ENCODE data around the gene SSR2. TPM values are rescaled to one million over a fixed set of nuclear protein-coding genes. Genes with fewer than 3 reads are reported as not detected.

SSR2 gene
- total and polyA plus RNA-seq, 2 donors from 2014 or later: 175 to 300 TPM

GRCh38 chr1:155962599-155963211 lies 58.0 kb downstream of the SSR2 start:
- Histone ChIP-seq H3K27me3 (ENCODE audit: control insufficient read depth, insufficient read depth, low read length) (no peaks in the 10 kb centered on the region), H3K4me1 (ENCODE audit: control insufficient read depth in 2 of 3, insufficient read depth in 2 of 3, low read depth in 1 of 3, low read length in 3 of 3) (peaks cover 3 to 17% (median 9%) of the 10 kb centered on the region in 3 donors), H3K4me3 (ENCODE audit: low read length in 3 of 3) (no peak overlapping the region), H3K9me3 (ENCODE audit: control insufficient read depth in 2 of 3, insufficient read depth in 1 of 3, low read length in 3 of 3) (no peaks in the 10 kb centered on the region), H3K36me3 (ENCODE audit: control insufficient read depth in 2 of 3, insufficient read depth in 3 of 3, low read length in 3 of 3) (peaks cover 11 to 21% (median 14%) of the 10 kb centered on the region in 3 donors), H3K27ac (ENCODE audit: low read depth in 2 of 2, low read length in 2 of 2) (no peak overlapping the region), H3K9ac (ENCODE audit: low read length in 3 of 3) (peak overlapping the region in 1 of 3 donors; percentile 12)
- TF ChIP-seq, protein P1, sequence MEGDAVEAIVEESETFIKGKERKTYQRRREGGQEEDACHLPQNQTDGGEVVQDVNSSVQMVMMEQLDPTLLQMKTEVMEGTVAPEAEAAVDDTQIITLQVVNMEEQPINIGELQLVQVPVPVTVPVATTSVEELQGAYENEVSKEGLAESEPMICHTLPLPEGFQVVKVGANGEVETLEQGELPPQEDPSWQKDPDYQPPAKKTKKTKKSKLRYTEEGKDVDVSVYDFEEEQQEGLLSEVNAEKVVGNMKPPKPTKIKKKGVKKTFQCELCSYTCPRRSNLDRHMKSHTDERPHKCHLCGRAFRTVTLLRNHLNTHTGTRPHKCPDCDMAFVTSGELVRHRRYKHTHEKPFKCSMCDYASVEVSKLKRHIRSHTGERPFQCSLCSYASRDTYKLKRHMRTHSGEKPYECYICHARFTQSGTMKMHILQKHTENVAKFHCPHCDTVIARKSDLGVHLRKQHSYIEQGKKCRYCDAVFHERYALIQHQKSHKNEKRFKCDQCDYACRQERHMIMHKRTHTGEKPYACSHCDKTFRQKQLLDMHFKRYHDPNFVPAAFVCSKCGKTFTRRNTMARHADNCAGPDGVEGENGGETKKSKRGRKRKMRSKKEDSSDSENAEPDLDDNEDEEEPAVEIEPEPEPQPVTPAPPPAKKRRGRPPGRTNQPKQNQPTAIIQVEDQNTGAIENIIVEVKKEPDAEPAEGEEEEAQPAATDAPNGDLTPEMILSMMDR (IDR thresholded peaks at IDR 0.05; ENCODE audit: borderline replicate concordance, extremely low read depth, insufficient read depth): no peak
- intact Hi-C loops (cut with DNase I): no loop called here
- DNase-seq (peak in 1 of 5 donors; percentile 84), FAIRE-seq (no peak)

GRCh38 chr1:155961937-155962336 lies 58.8 kb downstream of the SSR2 start:
- Histone ChIP-seq H3K27ac (ENCODE audit: low read depth in 2 of 2, low read length in 2 of 2) (peak overlapping the region in 1 of 2 donors; percentile 43), H3K36me3 (ENCODE audit: control insufficient read depth in 2 of 3, insufficient read depth in 3 of 3, low read length in 3 of 3) (peaks cover 11 to 24% (median 19%) of the 10 kb centered on the region in 3 donors)

DNA sequence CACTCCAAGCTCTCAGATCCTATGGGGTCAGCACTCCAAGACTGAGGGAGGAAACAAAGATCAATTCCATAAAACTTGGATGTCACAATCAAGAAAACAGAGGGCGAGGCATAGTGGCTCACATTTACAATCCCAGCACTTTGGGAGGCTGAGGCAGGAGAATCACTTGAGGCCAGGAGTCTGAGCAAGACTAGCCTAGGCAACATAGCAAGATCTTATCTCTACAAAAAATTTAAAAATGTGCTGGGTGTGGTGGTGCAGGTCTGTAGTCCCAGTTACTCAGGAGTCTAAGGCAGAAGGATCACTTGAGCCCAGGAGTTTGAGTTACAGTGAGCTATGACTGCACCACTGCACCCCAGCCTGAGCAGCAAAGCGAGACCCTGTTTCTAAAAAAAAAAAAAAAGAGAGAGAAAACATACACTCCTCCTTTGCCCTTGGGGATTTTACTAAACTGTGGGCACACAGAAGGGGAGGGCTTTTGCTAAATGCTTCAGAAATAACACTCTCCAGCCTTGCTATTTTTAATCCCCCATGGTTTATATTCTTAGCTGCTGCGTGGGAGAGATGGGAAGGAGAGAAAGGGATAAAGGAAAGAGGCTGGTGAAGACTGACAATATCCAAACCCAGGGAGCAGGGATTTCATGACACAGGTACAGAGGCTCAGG lies 60.5 kb downstream of the SSR2 start:
- no peak for FAIRE-seq
- Histone ChIP-seq H3K27me3 (ENCODE audit: control insufficient read depth, insufficient read depth, low read length) (no peaks in the 10 kb centered on the region), H3K27ac (ENCODE audit: low read depth in 2 of 2, low read length in 2 of 2) (no peak overlapping the region), H3K9me3 (ENCODE audit: control insufficient read depth in 2 of 3, insufficient read depth in 1 of 3, low read length in 3 of 3) (no peaks in the 10 kb centered on the region), H3K4me1 (ENCODE audit: control insufficient read depth in 2 of 3, insufficient read depth in 2 of 3, low read depth in 1 of 3, low read length in 3 of 3) (peaks cover 0 to 5% (median 0%) of the 10 kb centered on the region in 3 donors), H3K36me3 (ENCODE audit: control insufficient read depth in 2 of 3, insufficient read depth in 3 of 3, low read length in 3 of 3) (peaks cover 10 to 27% (median 19%) of the 10 kb centered on the region in 3 donors), H3K9ac (ENCODE audit: low read length in 3 of 3) (no peak overlapping the region), H3K4me3 (ENCODE audit: low read length in 3 of 3) (no peak overlapping the region)
- intact Hi-C loops (cut with DNase I): no loop called here
- TF ChIP-seq, protein P1 (IDR thresholded peaks at IDR 0.05; ENCODE audit: borderline replicate concordance, extremely low read depth, insufficient read depth): no peak
- DNase-seq: no peak

More at GRCh38 chr1:155961937-155962336, 58.8 kb downstream of the SSR2 start:
- TF ChIP-seq, protein P1 (IDR thresholded peaks at IDR 0.05; ENCODE audit: borderline replicate concordance, extremely low read depth, insufficient read depth): no peak
- H3K4me1 ChIP-seq (ENCODE audit: control insufficient read depth in 2 of 3, insufficient read depth in 2 of 3, low read depth in 1 of 3, low read length in 3 of 3): peaks cover 0 to 11% (median under 1%) of the 10 kb centered on the region in 3 donors
- no peak overlapping the region for H3K4me3 ChIP-seq (ENCODE audit: low read length in 3 of 3)
- intact Hi-C loops (cut with DNase I): no loop called here
- no peak for FAIRE-seq
- no peak overlapping the region for H3K9ac ChIP-seq (ENCODE audit: low read length in 3 of 3)
- H3K27me3 ChIP-seq (ENCODE audit: control insufficient read depth, insufficient read depth, low read length): no peaks in the 10 kb centered on the region
- no peaks in the 10 kb centered on the region for H3K9me3 ChIP-seq (ENCODE audit: control insufficient read depth in 2 of 3, insufficient read depth in 1 of 3, low read length in 3 of 3)
- peak in 1 of 5 donors; percentile 89 for DNase-seq

Other genes starting within 250 kb of the SSR2 start
- 62.1 TPM for gene GON4L, start 163.7 kb downstream of the SSR2 start, total RNA-seq
- gene GON4L, start 163.7 kb downstream of the SSR2 start, polyA plus RNA-seq (ENCODE audit: insufficient read depth, low read depth, low replicate concordance): 14.2 TPM
- gene SYT11, start 161.4 kb downstream of the SSR2 start, total RNA-seq: 16.8 TPM
- gene SYT11, start 161.4 kb downstream of the SSR2 start, polyA plus RNA-seq (ENCODE audit: insufficient read depth, low read depth, low replicate concordance): 8.4 TPM
- 40.8 TPM for gene RIT1, start 109.6 kb downstream of the SSR2 start, total RNA-seq
- 33.2 TPM for gene RIT1, start 109.6 kb downstream of the SSR2 start, polyA plus RNA-seq (ENCODE audit: insufficient read depth, low read depth, low replicate concordance)
- gene KHDC4, start 86.5 kb downstream of the SSR2 start, total RNA-seq: 57.4 TPM
- 19.8 TPM for gene KHDC4, start 86.5 kb downstream of the SSR2 start, polyA plus RNA-seq (ENCODE audit: insufficient read depth, low read depth, low replicate concordance)
- not detected for gene RXFP4, start 79.3 kb downstream of the SSR2 start, total RNA-seq
- gene RXFP4, start 79.3 kb downstream of the SSR2 start, polyA plus RNA-seq (ENCODE audit: insufficient read depth, low read depth, low replicate concordance): 0.32 TPM
- 99.6 TPM for gene ARHGEF2, start 42.4 kb downstream of the SSR2 start, total RNA-seq
- gene ARHGEF2, start 42.4 kb downstream of the SSR2 start, polyA plus RNA-seq (ENCODE audit: insufficient read depth, low read depth, low replicate concordance): 32.3 TPM
- 24.5 TPM for gene UBQLN4, start 32.8 kb upstream of the SSR2 start, total RNA-seq
- 24.6 TPM for gene UBQLN4, start 32.8 kb upstream of the SSR2 start, polyA plus RNA-seq (ENCODE audit: insufficient read depth, low read depth, low replicate concordance)
- gene LAMTOR2, start 33.8 kb upstream of the SSR2 start, total RNA-seq: 50.8 TPM
- 200 TPM for gene LAMTOR2, start 33.8 kb upstream of the SSR2 start, polyA plus RNA-seq (ENCODE audit: insufficient read depth, low read depth, low replicate concordance)
- 51.4 TPM for gene RAB25, start 40.2 kb upstream of the SSR2 start, total RNA-seq
- 73.0 TPM for gene RAB25, start 40.2 kb upstream of the SSR2 start, polyA plus RNA-seq (ENCODE audit: insufficient read depth, low read depth, low replicate concordance)
- 1.7 TPM for gene MEX3A, start 61.5 kb upstream of the SSR2 start, total RNA-seq
- gene MEX3A, start 61.5 kb upstream of the SSR2 start, polyA plus RNA-seq (ENCODE audit: insufficient read depth, low read depth, low replicate concordance): 1.0 TPM
- gene LMNA, start 93.8 kb upstream of the SSR2 start, total RNA-seq: 384 TPM
- gene LMNA, start 93.8 kb upstream of the SSR2 start, polyA plus RNA-seq (ENCODE audit: insufficient read depth, low read depth, low replicate concordance): 145 TPM
- 45.9 TPM for gene SEMA4A, start 132.6 kb upstream of the SSR2 start, total RNA-seq
- gene SEMA4A, start 132.6 kb upstream of the SSR2 start, polyA plus RNA-seq (ENCODE audit: insufficient read depth, low read depth, low replicate concordance): 16.4 TPM
- 28.1 TPM for gene SLC25A44, start 173.2 kb upstream of the SSR2 start, total RNA-seq
- 29.0 TPM for gene SLC25A44, start 173.2 kb upstream of the SSR2 start, polyA plus RNA-seq (ENCODE audit: insufficient read depth, low read depth, low replicate concordance)
- gene PMF1, start 192.1 kb upstream of the SSR2 start, total RNA-seq: 65.6 TPM
- 110 TPM for gene PMF1, start 192.1 kb upstream of the SSR2 start, polyA plus RNA-seq (ENCODE audit: insufficient read depth, low read depth, low replicate concordance)
- gene BGLAP, start 221.2 kb upstream of the SSR2 start, total RNA-seq: 1.8 TPM
- 1.7 TPM for gene BGLAP, start 221.2 kb upstream of the SSR2 start, polyA plus RNA-seq (ENCODE audit: insufficient read depth, low read depth, low replicate concordance)
- gene PAQR6, start 227.1 kb upstream of the SSR2 start, total RNA-seq: 4.2 TPM
- gene PAQR6, start 227.1 kb upstream of the SSR2 start, polyA plus RNA-seq (ENCODE audit: insufficient read depth, low read depth, low replicate concordance): 2.0 TPM

Data from kidney (tissue), 14 donors.